HepG2 (cell line): ENCODE data around the gene IGF2BP3. TPM values are rescaled to one million over a fixed set of nuclear protein-coding genes. Genes with fewer than 3 reads are reported as not detected.

Experiments
- FOXJ3 ChIP-seq: sonication (generic); formaldehyde crosslinking; IDR thresholded peaks from 2 replicates; pipeline ENCODE4 v1.4.0; 2020; ENCODE audit warnings: missing genetic modification reagents, mild to moderate bottlenecking, borderline replicate concordance
- HOMEZ ChIP-seq: IDR thresholded peaks from 2 replicates; pipeline ENCODE4 v1.6.1; 2016; ENCODE audit warnings: low read depth
- IRX3 ChIP-seq: sonication (generic); formaldehyde crosslinking; IDR thresholded peaks from 2 replicates; pipeline ENCODE4 v1.8.1; 2023; ENCODE audit warnings: mild to moderate bottlenecking, low read depth, missing genetic modification reagents, borderline replicate concordance
- MBD4 ChIP-seq: IDR thresholded peaks from 2 replicates; pipeline ENCODE4 v1.6.1; 2012; ENCODE audit warnings: low read length, inconsistent platforms, borderline replicate concordance
- POLR2AphosphoS5 ChIP-seq: IDR thresholded peaks from 2 replicates; pipeline ENCODE4 v1.6.1; 2012; ENCODE audit warnings: low read depth, low read length
- PPARG ChIP-seq: conservative IDR thresholded peaks from 2 replicates; pipeline ENCODE4 v1.6.1; 2016; ENCODE audit warnings: missing biosample characterization, missing genetic modification reagents
- RAD21 ChIP-seq: fragments of 450-650 bp; formaldehyde crosslinking; IDR thresholded peaks from 2 replicates; pipeline ENCODE4 v1.5.0; 2020; ENCODE audit warnings: mild to moderate bottlenecking
- TFAP4 ChIP-seq: sonication (generic); IDR thresholded peaks from 2 replicates; pipeline ENCODE4 v1.6.1; 2016; ENCODE audit warnings: low read depth, borderline replicate concordance
- ZEB1 ChIP-seq: IDR thresholded peaks from 2 replicates; pipeline ENCODE4 v1.6.1; 2012; ENCODE audit warnings: mild to moderate bottlenecking, low read depth, inconsistent platforms; ENCODE audit not compliant: insufficient replicate concordance
- ZNF570 ChIP-seq: sonication (generic); formaldehyde crosslinking; IDR thresholded peaks from 2 replicates; pipeline ENCODE4 v1.4.0; 2020; ENCODE audit warnings: mild to moderate bottlenecking, missing genetic modification reagents, borderline replicate concordance
- ZNF598 ChIP-seq: sonication (generic); formaldehyde crosslinking; IDR thresholded peaks from 2 replicates; pipeline ENCODE4 v1.5.1; 2020; ENCODE audit warnings: mild to moderate bottlenecking, missing genetic modification reagents, borderline replicate concordance
- ZNF770 ChIP-seq: sonication (generic); formaldehyde crosslinking; IDR thresholded peaks from 2 replicates; pipeline ENCODE4 v1.5.0; 2020; ENCODE audit warnings: mild to moderate bottlenecking, missing genetic modification reagents
- ZNF773 ChIP-seq: sonication (generic); formaldehyde crosslinking; IDR thresholded peaks from 2 replicates; pipeline ENCODE4 v1.4.0; 2020; ENCODE audit warnings: missing genetic modification reagents, borderline replicate concordance
- polyA plus RNA-seq, 8 experiments: library from polyadenylated mRNA; depleted of rRNA in 3 of 8; stranded (reverse) in 7 of 8; unstranded in 1 of 8; fragments of >200 nt; fragmentation: Illumina TruSeq in 4 of 8; extraction: Trizol in 4 of 8; gene quantifications; 2 replicates each; pipeline versions ENCODE4 v1.2.1 to v1.2.3, GENCODE V29; 2011 to 2016; ENCODE audit warnings: low read depth in 4 of 8, missing spikeins in 1 of 8, mixed read lengths in 1 of 8; ENCODE audit not compliant: insufficient read depth in 1 of 8
- total RNA-seq, 5 experiments: library from RNA; depleted of rRNA; stranded (reverse); fragments of >200 nt; fragmentation: Illumina TruSeq; extraction: Trizol; gene quantifications; 2 replicates each; pipeline ENCODE4 v1.2.3, GENCODE V29; 2016; ENCODE audit warnings: low read depth in 1 of 5
- TF ChIP-seq, protein P1 (sequence below): sonication (generic); formaldehyde crosslinking; IDR thresholded peaks from 2 replicates; pipeline ENCODE4 v1.4.0; 2020; ENCODE audit warnings: low read depth, missing genetic modification reagents
- TF ChIP-seq, protein P2 (sequence below): sonication (generic); formaldehyde crosslinking; IDR thresholded peaks from 2 replicates; pipeline ENCODE4 v1.9.0; 2021; ENCODE audit warnings: missing genetic modification reagents, borderline replicate concordance

The IGF2BP3 gene
- total and polyA plus RNA-seq, 2 of the 13 experiments (the other 11 are each of a cell fraction or from before 2014, with no cell fraction given), result 37.7 to 39.5 TPM

DNA sequence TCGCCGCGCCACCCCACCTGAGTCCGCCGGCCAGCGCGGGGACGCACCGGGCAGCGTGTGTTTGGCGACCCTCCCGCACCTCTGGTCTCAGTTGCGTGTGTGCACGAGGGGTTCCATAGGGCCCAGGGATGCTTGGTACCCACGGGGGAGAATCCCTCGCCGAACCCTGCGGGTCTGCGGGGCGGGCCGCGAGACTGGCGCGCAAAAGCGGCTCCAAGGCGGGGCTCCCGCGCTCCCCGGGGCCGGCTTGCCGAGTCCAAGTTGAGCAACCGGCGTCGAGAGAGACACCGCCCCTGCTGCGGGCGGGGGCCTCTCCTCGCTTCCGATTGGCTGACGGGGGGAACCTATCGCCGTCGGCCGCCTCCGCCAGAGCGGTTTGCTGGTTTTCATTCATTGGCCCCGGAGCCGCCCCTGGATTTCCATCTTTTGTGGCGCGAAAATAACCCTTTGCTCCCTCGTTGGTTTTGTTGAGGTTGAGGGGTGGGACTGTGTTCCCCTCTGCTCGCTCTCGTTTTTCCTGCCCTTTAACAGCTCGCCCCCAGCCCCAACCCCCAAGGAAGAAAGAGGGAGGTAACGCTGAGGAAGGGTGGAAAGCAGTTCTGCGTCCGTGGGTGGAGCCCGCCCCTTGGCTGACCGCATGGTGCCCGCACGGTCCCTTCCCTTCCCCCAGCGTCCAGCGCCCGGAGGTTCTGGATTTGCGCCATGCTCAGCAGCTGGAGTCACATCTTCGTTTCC is 4.0 kb upstream of the IGF2BP3 start (continued):
- TF ChIP-seq FOXJ3 (no peak; the same call in 1 of the 2 replicates), POLR2AphosphoS5 (peak; percentile 71), ZNF773 (CRISPR knock-in tag) (peak; percentile 87; the same call in 1 of the 2 replicates), ZNF570 (CRISPR knock-in tag) (no peak), ZNF598 (CRISPR knock-in tag) (0 out of 2 replicates have a peak, but pooled peaks have one; percentile 19), PPARG (peak; percentile 66; the same call in 1 of the 2 replicates), ZEB1 (no peak), ZNF770 (CRISPR knock-in tag) (peak; percentile 49), MBD4 (no peak), HOMEZ (CRISPR knock-in tag) (no peak), TFAP4 (peak; percentile 83), IRX3 (CRISPR knock-in tag) (no peak), RAD21 (CRISPR knock-in tag) (no peak; the same call in 1 of the 2 replicates)
- TF ChIP-seq, protein P1, sequence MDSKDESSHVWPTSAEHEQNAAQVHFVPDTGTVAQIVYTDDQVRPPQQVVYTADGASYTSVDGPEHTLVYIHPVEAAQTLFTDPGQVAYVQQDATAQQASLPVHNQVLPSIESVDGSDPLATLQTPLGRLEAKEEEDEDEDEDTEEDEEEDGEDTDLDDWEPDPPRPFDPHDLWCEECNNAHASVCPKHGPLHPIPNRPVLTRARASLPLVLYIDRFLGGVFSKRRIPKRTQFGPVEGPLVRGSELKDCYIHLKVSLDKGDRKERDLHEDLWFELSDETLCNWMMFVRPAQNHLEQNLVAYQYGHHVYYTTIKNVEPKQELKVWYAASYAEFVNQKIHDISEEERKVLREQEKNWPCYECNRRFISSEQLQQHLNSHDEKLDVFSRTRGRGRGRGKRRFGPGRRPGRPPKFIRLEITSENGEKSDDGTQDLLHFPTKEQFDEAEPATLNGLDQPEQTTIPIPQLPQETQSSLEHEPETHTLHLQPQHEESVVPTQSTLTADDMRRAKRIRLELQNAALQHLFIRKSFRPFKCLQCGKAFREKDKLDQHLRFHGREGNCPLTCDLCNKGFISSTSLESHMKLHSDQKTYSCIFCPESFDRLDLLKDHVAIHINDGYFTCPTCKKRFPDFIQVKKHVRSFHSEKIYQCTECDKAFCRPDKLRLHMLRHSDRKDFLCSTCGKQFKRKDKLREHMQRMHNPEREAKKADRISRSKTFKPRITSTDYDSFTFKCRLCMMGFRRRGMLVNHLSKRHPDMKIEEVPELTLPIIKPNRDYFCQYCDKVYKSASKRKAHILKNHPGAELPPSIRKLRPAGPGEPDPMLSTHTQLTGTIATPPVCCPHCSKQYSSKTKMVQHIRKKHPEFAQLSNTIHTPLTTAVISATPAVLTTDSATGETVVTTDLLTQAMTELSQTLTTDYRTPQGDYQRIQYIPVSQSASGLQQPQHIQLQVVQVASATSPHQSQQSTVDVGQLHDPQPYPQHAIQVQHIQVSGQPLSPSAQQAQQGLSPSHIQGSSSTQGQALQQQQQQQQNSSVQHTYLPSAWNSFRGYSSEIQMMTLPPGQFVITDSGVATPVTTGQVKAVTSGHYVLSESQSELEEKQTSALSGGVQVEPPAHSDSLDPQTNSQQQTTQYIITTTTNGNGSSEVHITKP (CRISPR knock-in tag), result no peak; the same call in 1 of the 2 replicates
- TF ChIP-seq, protein P2, sequence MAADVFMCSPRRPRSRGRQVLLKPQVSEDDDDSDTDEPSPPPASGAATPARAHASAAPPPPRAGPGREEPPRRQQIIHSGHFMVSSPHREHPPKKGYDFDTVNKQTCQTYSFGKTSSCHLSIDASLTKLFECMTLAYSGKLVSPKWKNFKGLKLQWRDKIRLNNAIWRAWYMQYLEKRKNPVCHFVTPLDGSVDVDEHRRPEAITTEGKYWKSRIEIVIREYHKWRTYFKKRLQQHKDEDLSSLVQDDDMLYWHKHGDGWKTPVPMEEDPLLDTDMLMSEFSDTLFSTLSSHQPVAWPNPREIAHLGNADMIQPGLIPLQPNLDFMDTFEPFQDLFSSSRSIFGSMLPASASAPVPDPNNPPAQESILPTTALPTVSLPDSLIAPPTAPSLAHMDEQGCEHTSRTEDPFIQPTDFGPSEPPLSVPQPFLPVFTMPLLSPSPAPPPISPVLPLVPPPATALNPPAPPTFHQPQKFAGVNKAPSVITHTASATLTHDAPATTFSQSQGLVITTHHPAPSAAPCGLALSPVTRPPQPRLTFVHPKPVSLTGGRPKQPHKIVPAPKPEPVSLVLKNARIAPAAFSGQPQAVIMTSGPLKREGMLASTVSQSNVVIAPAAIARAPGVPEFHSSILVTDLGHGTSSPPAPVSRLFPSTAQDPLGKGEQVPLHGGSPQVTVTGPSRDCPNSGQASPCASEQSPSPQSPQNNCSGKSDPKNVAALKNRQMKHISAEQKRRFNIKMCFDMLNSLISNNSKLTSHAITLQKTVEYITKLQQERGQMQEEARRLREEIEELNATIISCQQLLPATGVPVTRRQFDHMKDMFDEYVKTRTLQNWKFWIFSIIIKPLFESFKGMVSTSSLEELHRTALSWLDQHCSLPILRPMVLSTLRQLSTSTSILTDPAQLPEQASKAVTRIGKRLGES (CRISPR knock-in tag), result peak; percentile 32
